Brain microvascular endothelial cell (primary cell): ENCODE results near the gene RAB6B.

ENCODE experiments used
- DNase-seq: peaks from one replicate; pipeline ENCODE4 v3.0.0-alpha.2; 2020
- H3K27ac ChIP-seq: fragments of 250-450 bp; sonication (Bioruptor Pico); 2 replicates; pipeline ENCODE4 v1.5.1; 2020; ENCODE audit warnings: mild to moderate bottlenecking, moderate library complexity
- H3K27me3 ChIP-seq: fragments of 250-450 bp; sonication (Bioruptor Pico); replicated peaks from 2 replicates; pipeline ENCODE4 v1.5.1; 2020; ENCODE audit warnings: mild to moderate bottlenecking
- H3K36me3 ChIP-seq: fragments of 250-450 bp; sonication (Bioruptor Pico); replicated peaks from 2 replicates; pipeline ENCODE4 v1.5.1; 2020; ENCODE audit warnings: mild to moderate bottlenecking
- H3K4me3 ChIP-seq: 2 replicates; pipeline ENCODE4 v1.5.1; 2011; ENCODE audit warnings: low read depth, mild to moderate bottlenecking, control low read depth, low read length, moderate library complexity
- CTCF ChIP-seq: IDR thresholded peaks from 2 replicates; pipeline ENCODE4 v1.5.1; 2011; ENCODE audit warnings: low read depth, mild to moderate bottlenecking, moderate library complexity, low read length, control low read depth, inconsistent platforms; ENCODE audit errors: missing control alignments
- in situ Hi-C: cut with HindIII; loops from 2 replicates; pipeline ENCODE4 v1.10.0; 2017; ENCODE audit warnings: low sequenced_read_pairs, low pct_ligation_motif_present

The RAB6B gene

GRCh38 chr3:133832802-133833144 is 62.9 kb downstream of the RAB6B start:
- Histone ChIP-seq H3K27me3 (no peaks in the 10 kb centered on the region), H3K27ac (no peak overlapping the region), H3K4me3 (no peak overlapping the region), H3K36me3 (no peaks in the 10 kb centered on the region)
- in situ Hi-C loops, result no loop called here
- no peak for DNase-seq
- TF ChIP-seq CTCF, result no peak

- H3K27ac ChIP-seq, result no peak overlapping the region
- no peaks in the 10 kb centered on the region for H3K36me3 ChIP-seq
- H3K27me3 ChIP-seq, result no peaks in the 10 kb centered on the region
- in situ Hi-C loops, result no loop called here
- no peak for DNase-seq
- H3K4me3 ChIP-seq, result no peak overlapping the region
- TF ChIP-seq CTCF, result peak; percentile 29
Observed at GRCh38 chr3:133831966-133832801, 63.5 kb downstream of the RAB6B start.

- in situ Hi-C loops, result no loop called here
- H3K27ac ChIP-seq, result no peak overlapping the region
- TF ChIP-seq CTCF, result no peak
- no peak overlapping the region for H3K4me3 ChIP-seq
- H3K36me3 ChIP-seq, result no peaks in the 10 kb centered on the region
- DNase-seq, result no peak
- H3K27me3 ChIP-seq, result no peaks in the 10 kb centered on the region
Observed at GRCh38 chr3:133830071-133830470, 65.6 kb downstream of the RAB6B start.

GRCh38 chr3:133829310-133829707 is 66.4 kb downstream of the RAB6B start:
- TF ChIP-seq CTCF, result no peak
- in situ Hi-C loops, result no loop called here

GRCh38 chr3:133828576-133829309 is 66.9 kb downstream of the RAB6B start:
- Histone ChIP-seq H3K4me3 (no peak overlapping the region), H3K27ac (no peak overlapping the region), H3K27me3 (no peaks in the 10 kb centered on the region), H3K36me3 (peaks cover 2% of the 10 kb centered on the region)
- DNase-seq, result no peak
- in situ Hi-C loops, result no loop called here
- no peak for TF ChIP-seq CTCF

More at GRCh38 chr3:133829310-133829707, 66.4 kb downstream of the RAB6B start:
- Histone ChIP-seq H3K27ac (no peak overlapping the region), H3K4me3 (no peak overlapping the region), H3K36me3 (no peaks in the 10 kb centered on the region), H3K27me3 (no peaks in the 10 kb centered on the region)
- no peak for DNase-seq
